Sigmoid colon (tissue), 4 donors: Measurements from ENCODE around the gene NTPCR.

ENCODE experiments used
- EP300 ChIP-seq, 4 donors: sonication (generic); formaldehyde crosslinking; IDR thresholded peaks; one replicate each; pipeline ENCODE4 v1.6.1; 2017; ENCODE audit warnings: antibody characterized with exemption in 4 of 4
- POLR2A ChIP-seq, 2 donors: fragments of 450-650 bp; IDR thresholded peaks; one replicate each; pipeline ENCODE4 v1.6.1; 2016; ENCODE audit warnings: antibody characterized with exemption in 2 of 2, mild to moderate bottlenecking in 2 of 2, moderate library complexity in 2 of 2
- POLR2AphosphoS5 ChIP-seq, 4 donors: sonication (generic); formaldehyde crosslinking; IDR thresholded peaks; one replicate each; pipeline ENCODE4 v1.6.1; 2017; ENCODE audit warnings: antibody characterized with exemption in 4 of 4
- TF ChIP-seq, protein P1 (sequence below), 4 experiments: fragments of 450-650 bp in 3 of 4; fragments of 200-600 bp in 1 of 4; IDR thresholded peaks; one replicate each; pipeline ENCODE4 v1.5.1; 2016 to 2019; ENCODE audit warnings: antibody characterized with exemption in 4 of 4, mild to moderate bottlenecking in 3 of 4, moderate library complexity in 2 of 4

- TF ChIP-seq, protein P1, sequence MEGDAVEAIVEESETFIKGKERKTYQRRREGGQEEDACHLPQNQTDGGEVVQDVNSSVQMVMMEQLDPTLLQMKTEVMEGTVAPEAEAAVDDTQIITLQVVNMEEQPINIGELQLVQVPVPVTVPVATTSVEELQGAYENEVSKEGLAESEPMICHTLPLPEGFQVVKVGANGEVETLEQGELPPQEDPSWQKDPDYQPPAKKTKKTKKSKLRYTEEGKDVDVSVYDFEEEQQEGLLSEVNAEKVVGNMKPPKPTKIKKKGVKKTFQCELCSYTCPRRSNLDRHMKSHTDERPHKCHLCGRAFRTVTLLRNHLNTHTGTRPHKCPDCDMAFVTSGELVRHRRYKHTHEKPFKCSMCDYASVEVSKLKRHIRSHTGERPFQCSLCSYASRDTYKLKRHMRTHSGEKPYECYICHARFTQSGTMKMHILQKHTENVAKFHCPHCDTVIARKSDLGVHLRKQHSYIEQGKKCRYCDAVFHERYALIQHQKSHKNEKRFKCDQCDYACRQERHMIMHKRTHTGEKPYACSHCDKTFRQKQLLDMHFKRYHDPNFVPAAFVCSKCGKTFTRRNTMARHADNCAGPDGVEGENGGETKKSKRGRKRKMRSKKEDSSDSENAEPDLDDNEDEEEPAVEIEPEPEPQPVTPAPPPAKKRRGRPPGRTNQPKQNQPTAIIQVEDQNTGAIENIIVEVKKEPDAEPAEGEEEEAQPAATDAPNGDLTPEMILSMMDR (IDR thresholded peaks at IDR 0.05) = no peak
- no peak for TF ChIP-seq EP300 (IDR thresholded peaks at IDR 0.05)
- no peak for TF ChIP-seq POLR2A (IDR thresholded peaks at IDR 0.05)
- no peak for TF ChIP-seq POLR2AphosphoS5 (IDR thresholded peaks at IDR 0.05)
Observed at GRCh38 chr1:232986527-232986922, 36.1 kb downstream of the NTPCR start.
